ENCODE measurements around the gene CCDC88B.
"Not testable (repeated sequence)": the region's sequence is repeated elsewhere in the genome, so short reads cannot be mapped to it uniquely, and the experiment has no call there.

The CCDC88B gene

GRCh38 chr11:64321026-64321425, 19.0 kb upstream of the CCDC88B start:
- DNase-seq = no peak

- no peak for DNase-seq
Measured at GRCh38 chr11:64321533-64321932, 18.5 kb upstream of the CCDC88B start.

- DNase-seq = no peak
Measured at GRCh38 chr11:64322925-64323260, 17.1 kb upstream of the CCDC88B start.

- no peak for DNase-seq
Measured at GRCh38 chr11:64323373-64323772, 16.6 kb upstream of the CCDC88B start.

GRCh38 chr11:64323984-64324383, 16.0 kb upstream of the CCDC88B start:
- not testable (repeated sequence) for DNase-seq

GRCh38 chr11:64324692-64325469, 15.1 kb upstream of the CCDC88B start:
- DNase-seq = no peak

- DNase-seq = no peak
Measured at GRCh38 chr11:64327375-64327774, 12.6 kb upstream of the CCDC88B start.

GRCh38 chr11:64327993-64328392, 12.0 kb upstream of the CCDC88B start:
- DNase-seq = no peak

- no peak for DNase-seq
Measured at GRCh38 chr11:64330888-64331287, 9.1 kb upstream of the CCDC88B start.

- peak; percentile 89 to 91 for DNase-seq
Measured at GRCh38 chr11:64331569-64332371, 8.2 kb upstream of the CCDC88B start.

GRCh38 chr11:64333556-64333955, 6.4 kb upstream of the CCDC88B start:
- no peak for DNase-seq

- peak; percentile 72 to 77 for DNase-seq
Measured at GRCh38 chr11:64334764-64335735, 5.0 kb upstream of the CCDC88B start.

GRCh38 chr11:64337538-64338249, 2.3 kb upstream of the CCDC88B start:
- no peak for DNase-seq

- DNase-seq = no peak
Measured at GRCh38 chr11:64338716-64339115, 1.3 kb upstream of the CCDC88B start.

GRCh38 chr11:64339286-64339685, 718 bp upstream of the CCDC88B start:
- no peak for DNase-seq

GRCh38 chr11:64340671-64341335, 799 bp downstream of the CCDC88B start:
- DNase-seq = peak; percentile 91 to 92

GRCh38 chr11:64341429-64341828, 1.4 kb downstream of the CCDC88B start:
- DNase-seq = no peak

GRCh38 chr11:64341851-64342791, 2.1 kb downstream of the CCDC88B start:
- DNase-seq = peak; percentile 97 to 98

GRCh38 chr11:64342869-64343745, 3.1 kb downstream of the CCDC88B start:
- DNase-seq = no peak
